Measurements from ENCODE around the gene CFAP20DC. TPM values are rescaled to one million over a fixed set of nuclear protein-coding genes. Genes with fewer than 3 reads are reported as not detected.
"Not testable (repeated sequence)": the region's sequence is repeated elsewhere in the genome, so short reads cannot be mapped to it uniquely, and the experiment has no call there.

CFAP20DC gene
- total and polyA plus RNA-seq, 4 experiments from 2014 or later: 0.07 to 0.50 (median 0.26) TPM

DNA sequence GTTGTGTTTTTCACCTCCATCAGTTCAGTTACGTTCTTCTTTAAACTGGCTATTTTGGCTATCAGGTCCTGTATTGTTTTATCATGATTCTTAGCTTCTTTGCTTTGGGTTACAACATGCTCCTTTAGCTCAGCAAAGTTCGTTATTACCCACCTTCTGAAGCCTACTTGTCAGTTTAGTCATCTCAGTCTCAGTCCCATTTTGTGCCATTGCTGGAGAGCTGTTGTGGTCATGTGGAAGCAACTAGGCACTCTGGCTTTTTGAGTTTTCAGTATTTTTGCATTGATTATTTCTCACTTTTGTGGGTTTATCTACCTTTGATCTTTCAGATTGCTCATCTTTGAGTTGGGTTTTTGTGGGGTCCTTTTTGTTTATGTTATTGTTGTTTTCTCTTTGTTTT lies 151.3 kb downstream of the CFAP20DC start:
- Mint-ChIP-seq H3K4me1 (peaks cover 13 to 48% (median 24%) of the 10 kb centered on the region in 4 donors), H3K27me3 (no peaks in the 10 kb centered on the region), H3K36me3 (peaks cover 0 to 3% of the 10 kb centered on the region in 2 donors), H3K27ac (peak overlapping the region in 3 of 7 donors; percentile 5 to 12 (median 9)), H3K9me3 (peaks cover 0 to 26% (median 8%) of the 10 kb centered on the region in 8 donors), H3K4me3 (peak overlapping the region in 4 of 8 donors; percentile 2 to 35 (median 16))
- intact Hi-C loops (cut with micrococcal nuclease): no loop called here
- peaks cover 0 to 3% of the 10 kb centered on the region in 2 donors for H3K9me3 ChIP-seq (ENCODE audit: control insufficient read depth in 1 of 2, low read length in 2 of 2)
- no peaks in the 10 kb centered on the region for H3K36me3 ChIP-seq (ENCODE audit: insufficient read depth, low read length)
- CTCF ChIA-PET (ENCODE audit: partially characterized antibody): no interaction called here
- no peak overlapping the region for H3K27ac ChIP-seq (ENCODE audit: low read depth, low read length)
- no peaks in the 10 kb centered on the region for H3K27me3 ChIP-seq (ENCODE audit: insufficient read depth, low read length)
- POLR2A ChIA-PET (ENCODE audit: partially characterized antibody): no interaction called here
- H3K4me1 ChIP-seq (ENCODE audit: insufficient read depth, low read length): peaks cover 28% of the 10 kb centered on the region
- H3K4me3 ChIP-seq (ENCODE audit: low read length in 2 of 2): no peak overlapping the region
- no peak for DNase-seq

DNA sequence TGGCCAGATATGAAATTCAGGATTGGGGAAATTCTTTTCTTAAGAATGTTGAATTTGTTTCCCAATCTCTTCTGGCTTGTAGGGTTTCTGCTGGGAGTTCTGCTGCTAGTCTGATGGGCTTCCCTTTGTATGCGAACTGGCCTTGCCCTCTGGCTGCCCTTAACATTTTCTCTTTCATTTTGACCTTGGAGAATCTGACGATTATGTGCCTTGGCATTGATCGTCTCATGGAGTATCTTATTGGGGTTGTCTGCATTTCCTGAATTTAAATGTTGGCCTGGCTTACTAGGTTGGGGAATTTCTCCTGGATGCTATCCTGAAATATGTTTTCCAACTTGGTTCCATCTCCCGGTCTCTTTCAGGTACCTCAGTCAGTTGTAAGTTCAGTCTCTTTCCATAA lies 152.2 kb downstream of the CFAP20DC start:
- Histone ChIP-seq H3K27me3 (ENCODE audit: insufficient read depth, low read length) (no peaks in the 10 kb centered on the region), H3K36me3 (ENCODE audit: insufficient read depth, low read length) (no peaks in the 10 kb centered on the region), H3K9me3 (ENCODE audit: control insufficient read depth in 1 of 2, low read length in 2 of 2) (peaks cover 0 to 3% of the 10 kb centered on the region in 2 donors), H3K27ac (ENCODE audit: low read depth, low read length) (no peak overlapping the region), H3K4me1 (ENCODE audit: insufficient read depth, low read length) (peaks cover 28% of the 10 kb centered on the region), H3K4me3 (ENCODE audit: low read length in 2 of 2) (no peak overlapping the region)
- H3K27me3 Mint-ChIP-seq: no peaks in the 10 kb centered on the region
- H3K4me1 Mint-ChIP-seq: peaks cover 13 to 48% (median 24%) of the 10 kb centered on the region in 4 donors
- peak overlapping the region in 1 of 7 donors; percentile 55 for H3K27ac Mint-ChIP-seq
- DNase-seq: no peak
- intact Hi-C loops (cut with micrococcal nuclease): no loop called here
- H3K9me3 Mint-ChIP-seq: peaks cover 0 to 23% (median 8%) of the 10 kb centered on the region in 8 donors
- peak overlapping the region in 1 of 8 donors; percentile 35 for H3K4me3 Mint-ChIP-seq
- ChIA-PET CTCF (ENCODE audit: partially characterized antibody) (no interaction called here), POLR2A (ENCODE audit: partially characterized antibody) (no interaction called here)
- H3K36me3 Mint-ChIP-seq: peaks cover 0 to 3% of the 10 kb centered on the region in 2 donors

DNA sequence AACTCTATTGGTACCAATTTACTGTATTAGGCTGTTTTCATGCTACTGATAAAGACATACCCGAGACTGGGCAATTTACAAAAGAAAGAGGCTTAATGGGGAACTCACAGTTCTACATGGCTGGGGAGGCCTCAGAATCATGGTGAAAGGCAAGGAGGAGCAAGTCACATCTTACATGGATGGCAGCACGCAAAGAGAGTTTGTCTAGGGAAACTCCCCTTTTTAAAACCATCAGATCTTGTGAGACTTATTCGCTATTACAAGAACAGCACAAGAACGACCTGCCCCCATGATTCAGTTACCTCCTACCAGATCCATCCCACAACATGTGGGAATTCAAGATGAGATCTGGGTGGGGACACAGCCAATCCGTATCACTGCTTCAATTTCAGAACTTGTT lies 154.1 kb downstream of the CFAP20DC start:
- H3K36me3 Mint-ChIP-seq; H3K4me3 ChIP-seq (ENCODE audit: low read length in 2 of 2); H3K27ac ChIP-seq (ENCODE audit: low read depth, low read length); intact Hi-C loops (cut with micrococcal nuclease); POLR2A ChIA-PET (ENCODE audit: partially characterized antibody); H3K36me3 ChIP-seq (ENCODE audit: insufficient read depth, low read length); H3K27me3 Mint-ChIP-seq; DNase-seq; H3K27me3 ChIP-seq (ENCODE audit: insufficient read depth, low read length); H3K27ac Mint-ChIP-seq; CTCF ChIA-PET (ENCODE audit: partially characterized antibody); H3K4me3 Mint-ChIP-seq; H3K9me3 ChIP-seq (ENCODE audit: control insufficient read depth in 1 of 2, low read length in 2 of 2): not testable (repeated sequence)
- Mint-ChIP-seq H3K4me1 (peaks cover 13 to 48% (median 24%) of the 10 kb centered on the region in 4 donors), H3K9me3 (peaks cover 0 to 28% (median 8%) of the 10 kb centered on the region in 8 donors)
- peaks cover 28% of the 10 kb centered on the region for H3K4me1 ChIP-seq (ENCODE audit: insufficient read depth, low read length)

DNA sequence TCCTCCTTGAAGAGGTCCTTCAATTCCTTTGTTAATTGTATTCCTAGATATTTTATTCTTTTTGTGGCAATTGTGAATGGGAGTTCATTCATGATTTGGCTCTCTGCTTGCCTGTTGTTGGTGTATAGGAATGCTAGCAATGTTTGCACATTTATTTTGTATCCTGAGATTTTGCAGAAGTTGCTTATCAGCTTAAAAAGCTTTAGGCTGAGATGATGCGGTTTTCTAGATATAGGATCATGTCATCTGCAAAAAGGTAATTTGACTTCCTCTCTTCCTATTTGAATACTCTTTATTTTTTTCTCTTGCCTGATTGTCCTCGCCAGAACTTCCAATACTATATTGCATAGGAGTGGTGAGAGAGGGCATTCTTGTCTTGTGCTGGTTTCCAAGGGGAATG lies 157.3 kb downstream of the CFAP20DC start:
- H3K4me3 Mint-ChIP-seq; intact Hi-C loops (cut with micrococcal nuclease); H3K4me1 ChIP-seq (ENCODE audit: insufficient read depth, low read length); DNase-seq; H3K27ac Mint-ChIP-seq; H3K4me3 ChIP-seq (ENCODE audit: low read length in 2 of 2); H3K36me3 ChIP-seq (ENCODE audit: insufficient read depth, low read length); H3K36me3 Mint-ChIP-seq; H3K27me3 Mint-ChIP-seq; CTCF ChIA-PET (ENCODE audit: partially characterized antibody); H3K27ac ChIP-seq (ENCODE audit: low read depth, low read length); H3K27me3 ChIP-seq (ENCODE audit: insufficient read depth, low read length); POLR2A ChIA-PET (ENCODE audit: partially characterized antibody); H3K9me3 ChIP-seq (ENCODE audit: control insufficient read depth in 1 of 2, low read length in 2 of 2): not testable (repeated sequence)
- peaks cover 2 to 16% (median 6%) of the 10 kb centered on the region in 4 donors for H3K4me1 Mint-ChIP-seq
- peaks cover 0 to 23% (median 6%) of the 10 kb centered on the region in 8 donors for H3K9me3 Mint-ChIP-seq

DNA sequence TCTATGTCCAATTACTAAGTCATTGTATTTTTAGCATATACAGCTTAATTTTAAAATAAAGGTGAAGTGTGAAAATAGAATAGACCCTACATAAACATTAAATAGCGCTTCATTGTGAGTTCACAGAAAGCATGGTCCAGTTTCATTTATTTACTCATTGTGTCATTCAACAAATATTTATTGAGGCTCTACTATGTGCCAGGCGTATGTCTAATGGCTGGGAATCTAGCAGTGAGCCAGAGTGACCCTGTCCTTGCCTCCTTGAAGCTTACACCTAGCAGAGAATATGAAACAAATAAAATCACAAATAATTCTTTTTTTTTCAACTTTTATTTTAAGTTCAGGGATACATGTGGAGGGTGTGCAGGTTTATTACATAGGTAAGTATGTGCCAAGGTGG lies 161.7 kb downstream of the CFAP20DC start:
- no peaks in the 10 kb centered on the region for H3K4me1 ChIP-seq (ENCODE audit: insufficient read depth, low read length)
- Mint-ChIP-seq H3K27ac (no peak overlapping the region), H3K9me3 (peaks cover 0 to 9% (median 1%) of the 10 kb centered on the region in 8 donors), H3K27me3 (peaks cover 0 to 2% of the 10 kb centered on the region in 2 donors), H3K4me3 (no peak overlapping the region), H3K4me1 (no peaks in the 10 kb centered on the region), H3K36me3 (no peaks in the 10 kb centered on the region)
- no peak overlapping the region for H3K27ac ChIP-seq (ENCODE audit: low read depth, low read length)
- ChIA-PET CTCF (ENCODE audit: partially characterized antibody) (no interaction called here), POLR2A (ENCODE audit: partially characterized antibody) (no interaction called here)
- no peaks in the 10 kb centered on the region for H3K27me3 ChIP-seq (ENCODE audit: insufficient read depth, low read length)
- no peak overlapping the region for H3K4me3 ChIP-seq (ENCODE audit: low read length in 2 of 2)
- H3K36me3 ChIP-seq (ENCODE audit: insufficient read depth, low read length): no peaks in the 10 kb centered on the region
- no peaks in the 10 kb centered on the region for H3K9me3 ChIP-seq (ENCODE audit: control insufficient read depth in 1 of 2, low read length in 2 of 2)
- DNase-seq: no peak
- intact Hi-C loops (cut with micrococcal nuclease): no loop called here

DNA sequence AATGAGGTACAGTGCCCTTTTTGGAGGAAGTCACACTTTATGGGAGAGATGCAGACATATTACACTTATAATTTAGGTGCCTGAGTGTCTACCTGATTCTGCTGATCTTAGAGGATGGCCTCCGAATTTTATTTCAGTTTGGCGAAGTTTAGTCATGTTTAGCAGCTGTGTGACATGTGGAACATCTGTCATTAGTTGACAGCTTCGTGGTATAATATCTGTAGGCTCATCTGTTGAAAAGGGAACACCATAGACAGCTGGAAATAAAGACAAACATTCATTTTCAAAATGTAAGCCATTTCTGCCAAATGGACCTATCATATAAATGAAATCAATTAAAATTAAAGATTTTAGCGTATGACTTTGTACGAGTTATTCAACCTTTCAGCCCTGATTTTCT lies 165.4 kb downstream of the CFAP20DC start:
- Mint-ChIP-seq H3K4me3 (no peak overlapping the region), H3K9me3 (peaks cover 0 to 2% (median 0%) of the 10 kb centered on the region in 8 donors), H3K27me3 (peaks cover 0 to 2% of the 10 kb centered on the region in 2 donors), H3K27ac (no peak overlapping the region), H3K36me3 (no peaks in the 10 kb centered on the region), H3K4me1 (no peaks in the 10 kb centered on the region)
- H3K4me1 ChIP-seq (ENCODE audit: insufficient read depth, low read length): no peaks in the 10 kb centered on the region
- no peaks in the 10 kb centered on the region for H3K9me3 ChIP-seq (ENCODE audit: control insufficient read depth in 1 of 2, low read length in 2 of 2)
- H3K27me3 ChIP-seq (ENCODE audit: insufficient read depth, low read length): no peaks in the 10 kb centered on the region
- CTCF ChIA-PET (ENCODE audit: partially characterized antibody): no interaction called here
- intact Hi-C loops (cut with micrococcal nuclease): no loop called here
- no peaks in the 10 kb centered on the region for H3K36me3 ChIP-seq (ENCODE audit: insufficient read depth, low read length)
- H3K27ac ChIP-seq (ENCODE audit: low read depth, low read length): no peak overlapping the region
- H3K4me3 ChIP-seq (ENCODE audit: low read length in 2 of 2): no peak overlapping the region
- no peak for DNase-seq
- POLR2A ChIA-PET (ENCODE audit: partially characterized antibody): no interaction called here

DNA sequence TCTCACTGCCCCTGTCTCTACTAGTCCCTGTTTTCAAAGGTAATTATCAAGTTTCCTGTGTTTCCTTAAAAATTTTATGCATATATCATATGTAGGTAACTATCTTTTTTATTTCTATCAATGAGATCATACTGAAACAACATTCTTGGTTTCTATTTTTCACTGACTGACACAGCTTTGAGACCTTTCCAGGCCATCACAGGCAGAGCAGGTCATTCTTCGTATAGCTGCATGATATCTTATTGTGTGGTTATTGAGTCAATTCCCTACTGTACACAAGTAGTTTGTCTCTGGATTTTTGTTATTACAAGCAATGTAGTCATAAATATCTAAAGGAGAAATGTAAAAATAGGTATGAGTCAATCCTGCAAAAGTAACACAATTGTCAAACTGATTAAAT lies 169.6 kb downstream of the CFAP20DC start:
- Mint-ChIP-seq H3K4me3 (no peak overlapping the region), H3K4me1 (no peaks in the 10 kb centered on the region), H3K36me3 (no peaks in the 10 kb centered on the region), H3K9me3 (no peaks in the 10 kb centered on the region), H3K27me3 (no peaks in the 10 kb centered on the region), H3K27ac (no peak overlapping the region)
- Histone ChIP-seq H3K4me1 (ENCODE audit: insufficient read depth, low read length) (no peaks in the 10 kb centered on the region), H3K27ac (ENCODE audit: low read depth, low read length) (no peak overlapping the region), H3K27me3 (ENCODE audit: insufficient read depth, low read length) (no peaks in the 10 kb centered on the region), H3K4me3 (ENCODE audit: low read length in 2 of 2) (no peak overlapping the region), H3K9me3 (ENCODE audit: control insufficient read depth in 1 of 2, low read length in 2 of 2) (no peaks in the 10 kb centered on the region), H3K36me3 (ENCODE audit: insufficient read depth, low read length) (no peaks in the 10 kb centered on the region)
- ChIA-PET CTCF (ENCODE audit: partially characterized antibody) (no interaction called here), POLR2A (ENCODE audit: partially characterized antibody) (no interaction called here)
- intact Hi-C loops (cut with micrococcal nuclease): no loop called here
- DNase-seq: no peak

- Histone ChIP-seq H3K9me3 (ENCODE audit: control insufficient read depth in 1 of 2, low read length in 2 of 2) (no peaks in the 10 kb centered on the region), H3K4me3 (ENCODE audit: low read length in 2 of 2) (no peak overlapping the region), H3K27ac (ENCODE audit: low read depth, low read length) (no peak overlapping the region), H3K36me3 (ENCODE audit: insufficient read depth, low read length) (no peaks in the 10 kb centered on the region), H3K4me1 (ENCODE audit: insufficient read depth, low read length) (no peaks in the 10 kb centered on the region), H3K27me3 (ENCODE audit: insufficient read depth, low read length) (no peaks in the 10 kb centered on the region)
- CTCF ChIA-PET (ENCODE audit: partially characterized antibody): no interaction called here
- no peak overlapping the region for H3K4me3 Mint-ChIP-seq
- DNase-seq: no peak
- intact Hi-C loops (cut with micrococcal nuclease): no loop called here
- peaks cover 0 to 5% of the 10 kb centered on the region in 2 donors for H3K27me3 Mint-ChIP-seq
- no peaks in the 10 kb centered on the region for H3K36me3 Mint-ChIP-seq
- POLR2A ChIA-PET (ENCODE audit: partially characterized antibody): no interaction called here
- no peaks in the 10 kb centered on the region for H3K9me3 Mint-ChIP-seq
- no peak overlapping the region for H3K27ac Mint-ChIP-seq
- peaks cover 0 to 4% (median 1%) of the 10 kb centered on the region in 4 donors for H3K4me1 Mint-ChIP-seq
Observed at GRCh38 chr3:58874795-58875194, 175.0 kb downstream of the CFAP20DC start.
